ENCODE data around the gene NLRP6.
A peak's percentile ranks its signal among the peaks of the same experiment; 100 is the strongest.
"Not testable (repeated sequence)": the region's sequence is repeated elsewhere in the genome, so short reads cannot be mapped to it uniquely, and the experiment has no call there.

NLRP6 gene

DNA sequence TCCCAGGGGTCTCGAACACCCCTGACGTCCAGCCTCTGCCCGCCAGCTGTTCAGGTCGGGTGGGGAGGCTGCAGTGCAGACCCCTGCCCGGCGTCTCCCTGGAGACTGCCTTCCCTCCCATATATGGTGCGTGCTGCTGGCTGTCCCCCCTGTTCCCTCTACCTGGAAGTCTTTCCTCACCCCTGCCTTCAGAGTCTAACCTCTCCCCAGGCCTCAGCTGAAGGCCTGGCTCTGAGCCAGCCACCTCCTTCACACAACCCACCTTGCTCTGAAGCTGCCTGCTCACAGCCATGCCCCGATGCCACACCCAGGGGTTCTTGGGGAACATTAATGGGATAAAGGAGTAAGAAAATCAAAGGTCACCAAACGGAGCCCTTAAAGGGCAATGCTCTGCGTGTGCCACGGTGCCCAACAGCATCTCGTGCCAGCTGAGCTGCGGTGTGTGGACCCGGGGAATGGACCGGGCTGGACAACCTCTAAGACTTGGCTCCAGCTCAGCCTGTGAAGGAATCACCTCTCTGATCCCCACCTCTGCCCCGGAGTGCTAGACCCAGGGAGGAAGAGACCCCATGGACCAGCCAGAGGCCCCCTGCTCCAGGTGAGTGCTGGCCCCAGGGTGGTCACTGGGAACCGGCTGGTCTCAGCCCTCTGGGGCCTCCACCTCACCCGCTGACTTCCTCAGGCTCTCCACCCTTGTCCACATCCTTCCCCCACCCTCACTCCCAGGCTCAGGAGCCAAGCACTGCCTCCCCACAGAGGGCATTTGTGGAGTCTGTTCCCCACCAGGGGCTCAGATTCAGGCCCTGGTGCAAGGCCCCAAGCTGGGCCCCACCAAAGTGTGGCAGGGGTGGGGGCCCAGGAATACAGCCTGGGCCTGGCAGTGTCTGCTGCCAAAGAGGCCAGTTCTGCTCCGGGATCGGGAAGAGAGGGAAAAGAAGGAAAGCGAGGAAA lies at the start of gene NLRP6:
Gene NLRP6 (plus strand): TSS at position 407 of the 951 bp plus-strand sequence. CDS start 163 bp downstream, at position 570.
- DNase-seq: no peak

DNA sequence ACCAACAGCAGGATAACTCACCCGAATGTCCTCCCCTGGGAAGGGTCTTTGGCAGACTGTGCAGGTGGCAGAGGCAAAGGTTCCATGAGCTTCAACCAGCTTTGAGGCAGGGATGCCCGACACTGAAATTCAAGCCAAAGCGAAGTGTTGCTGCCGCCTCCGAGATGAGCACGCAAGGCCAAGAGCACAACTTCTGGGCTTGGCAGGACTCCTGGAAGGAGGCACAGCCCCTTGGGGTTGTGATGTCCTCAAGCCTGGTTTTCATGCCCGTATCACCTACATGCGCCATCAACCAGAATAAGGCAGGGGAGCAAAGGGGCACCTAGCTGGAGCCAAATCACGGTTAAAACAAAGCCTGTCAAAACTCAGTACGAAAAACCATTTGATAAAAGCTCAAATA lies 47.8 kb upstream of the NLRP6 start:
- no peak for DNase-seq

DNA sequence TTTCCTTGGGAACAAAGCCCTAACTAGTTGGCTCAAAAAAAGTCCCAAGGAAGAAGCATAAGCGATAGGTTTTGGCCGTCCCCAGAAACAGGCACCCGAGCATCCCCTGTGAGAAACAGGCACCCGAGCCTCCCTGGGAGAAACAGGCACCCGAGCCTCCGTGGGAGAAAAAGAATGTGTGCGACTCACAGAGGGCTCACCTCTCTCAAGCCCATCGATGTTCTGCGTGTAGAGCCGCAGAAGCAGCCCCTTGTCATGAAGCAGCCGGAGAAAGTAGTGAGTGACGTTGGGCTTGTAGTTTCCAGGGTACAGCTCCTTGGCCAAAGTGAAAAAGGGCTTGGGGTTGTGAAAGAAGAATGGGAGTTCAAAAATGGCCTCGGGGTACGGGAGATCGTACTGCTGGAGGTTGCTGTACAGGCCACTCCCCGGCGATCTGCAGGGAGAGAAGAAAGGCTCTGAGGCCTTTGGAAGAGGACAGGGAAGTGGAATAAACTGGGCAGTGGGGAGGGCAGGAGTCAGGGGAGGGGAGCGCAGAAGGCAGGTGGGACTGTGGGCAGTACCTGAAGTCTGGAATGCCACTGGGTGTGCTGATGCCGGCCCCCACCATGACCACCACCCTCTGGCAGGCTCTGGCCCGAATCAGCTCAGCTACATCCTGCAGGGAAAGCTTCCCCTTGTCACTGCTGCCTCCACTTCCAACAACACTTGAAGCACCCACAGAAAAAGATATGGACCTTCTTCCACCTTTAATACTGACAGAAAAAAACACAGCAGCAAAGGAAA lies 45.2 kb upstream of the NLRP6 start:
- DNase-seq: no peak

DNA sequence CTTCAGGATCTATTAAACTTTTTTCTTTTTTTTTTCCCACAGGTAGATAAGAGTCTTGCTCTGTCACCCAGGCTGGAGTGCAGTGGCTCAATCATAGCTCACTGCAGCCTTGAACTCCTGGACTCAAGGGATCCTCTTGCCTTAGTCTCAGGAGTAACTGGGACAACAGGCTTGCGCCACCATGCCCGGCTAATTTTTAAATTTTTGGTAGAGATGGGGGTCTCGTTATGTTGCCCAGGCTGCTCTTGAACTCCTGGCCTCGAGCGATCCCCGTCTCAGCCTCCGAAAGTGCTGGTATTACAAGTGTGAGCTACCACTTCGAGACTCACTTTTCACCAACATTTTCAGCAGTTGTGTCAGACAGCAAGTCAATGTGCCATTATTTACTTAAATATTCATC lies 43.0 kb upstream of the NLRP6 start:
- no peak for DNase-seq

DNA sequence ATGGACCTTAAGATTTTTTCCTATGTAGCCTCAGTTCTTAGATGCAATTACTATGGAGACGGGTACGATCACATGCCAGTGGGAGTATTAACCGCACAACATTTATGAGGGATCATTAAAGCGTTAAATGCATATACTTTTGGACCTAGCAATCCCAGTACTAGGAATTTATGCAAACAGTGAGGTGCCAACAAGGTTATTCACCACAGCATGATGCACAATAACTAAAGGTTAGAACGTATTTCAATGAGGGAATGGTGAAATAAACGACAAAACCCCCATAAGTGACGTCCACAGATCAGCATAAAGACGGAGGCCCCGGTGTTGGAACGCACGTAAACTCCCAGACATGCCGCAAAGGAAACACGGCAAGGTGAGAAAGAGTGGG lies 42.6 kb upstream of the NLRP6 start:
- no peak for DNase-seq

DNA sequence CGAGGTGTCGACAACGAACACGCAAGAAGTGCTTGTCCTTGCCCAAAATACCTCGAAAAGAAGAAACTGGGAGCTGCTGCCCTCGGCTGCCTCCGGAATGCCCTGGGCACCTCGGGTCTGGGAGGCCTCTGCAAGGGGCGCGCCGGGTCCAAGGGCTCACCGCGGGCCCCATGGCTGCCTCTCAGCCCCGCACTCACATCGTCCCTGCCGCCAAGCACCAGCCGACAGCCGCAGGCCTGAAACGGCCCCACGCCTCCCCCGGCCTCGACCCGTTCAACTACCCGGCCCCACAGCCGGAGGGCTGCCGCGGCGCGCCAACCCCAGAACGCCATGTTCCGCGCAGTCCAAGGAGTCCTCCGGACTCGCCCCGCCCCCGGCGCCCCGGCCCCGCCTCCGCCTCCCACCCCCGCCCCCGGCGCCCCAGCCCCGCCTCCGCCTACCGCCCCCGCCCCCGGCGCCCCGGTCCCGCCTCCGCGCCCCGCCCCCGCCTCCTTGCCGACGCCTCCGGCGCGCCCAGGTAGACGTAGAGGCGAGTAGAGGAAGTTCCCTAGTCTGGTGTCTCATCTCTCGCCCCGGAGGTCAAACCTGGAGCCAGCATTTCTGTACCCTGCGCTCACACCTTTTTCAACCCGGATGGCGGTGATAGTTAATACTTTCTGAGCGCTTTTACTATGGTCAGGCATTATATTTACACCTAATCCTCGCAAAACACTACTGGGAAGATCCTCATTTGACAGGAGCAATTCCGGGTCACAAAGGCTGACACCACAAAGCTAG lies 42.0 kb upstream of the NLRP6 start, which contains the start of gene SIRT3:
Gene SIRT3 (minus strand): TSS at position 346 of the 777 bp plus-strand sequence. CDS start 14 bp downstream, at position 332.
- DNase-seq: peak; percentile 15

DNA sequence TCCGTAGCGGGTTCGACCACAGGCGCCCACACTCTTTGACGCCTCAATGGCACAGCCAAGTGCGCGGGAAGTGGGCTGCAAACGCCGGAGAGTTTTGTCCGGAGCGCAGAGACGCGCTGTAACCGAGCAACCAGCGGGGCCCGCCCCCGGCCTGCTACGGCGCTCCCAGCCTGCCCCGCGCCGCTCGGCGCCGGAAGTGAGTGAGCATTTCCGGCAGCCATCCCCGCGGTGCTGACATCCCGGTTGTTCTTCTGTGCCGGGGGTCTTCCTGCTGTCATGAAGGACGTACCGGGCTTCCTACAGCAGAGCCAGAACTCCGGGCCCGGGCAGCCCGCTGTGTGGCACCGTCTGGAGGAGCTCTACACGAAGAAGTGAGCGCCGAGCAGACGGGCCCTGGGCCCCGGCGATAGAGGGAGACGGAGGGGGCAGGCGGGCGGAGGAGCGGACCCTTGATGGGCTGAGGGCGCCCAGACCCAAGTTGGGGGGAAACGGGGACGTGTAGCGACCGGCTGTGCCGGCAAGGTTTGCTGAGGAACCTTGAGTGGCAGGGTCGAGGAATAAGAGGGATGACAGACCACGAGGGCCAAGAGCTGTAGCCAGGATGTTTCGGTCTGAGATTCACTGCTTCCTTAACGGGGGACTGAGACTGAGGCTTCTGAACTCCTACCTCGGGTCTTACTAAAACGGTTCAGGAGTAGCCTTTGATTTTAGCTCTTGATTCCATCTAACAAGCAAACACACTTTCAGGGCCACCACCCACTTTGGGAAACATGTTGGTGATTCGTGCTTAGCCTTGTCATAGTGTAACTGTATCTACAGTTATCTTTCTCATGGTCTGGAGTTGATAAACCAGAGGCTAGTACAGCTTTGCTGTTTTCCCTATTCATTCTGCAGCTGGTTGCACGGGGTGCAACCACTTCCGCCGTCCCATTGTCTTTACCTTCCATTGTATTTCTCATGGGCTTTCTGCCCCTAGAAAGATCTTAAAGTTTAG lies 41.1 kb upstream of the NLRP6 start, which contains the start of gene PSMD13:
Gene PSMD13 (plus strand): TSS at position 203 of the 994 bp plus-strand sequence. CDS start 74 bp downstream, at position 277.
- DNase-seq: no peak

DNA sequence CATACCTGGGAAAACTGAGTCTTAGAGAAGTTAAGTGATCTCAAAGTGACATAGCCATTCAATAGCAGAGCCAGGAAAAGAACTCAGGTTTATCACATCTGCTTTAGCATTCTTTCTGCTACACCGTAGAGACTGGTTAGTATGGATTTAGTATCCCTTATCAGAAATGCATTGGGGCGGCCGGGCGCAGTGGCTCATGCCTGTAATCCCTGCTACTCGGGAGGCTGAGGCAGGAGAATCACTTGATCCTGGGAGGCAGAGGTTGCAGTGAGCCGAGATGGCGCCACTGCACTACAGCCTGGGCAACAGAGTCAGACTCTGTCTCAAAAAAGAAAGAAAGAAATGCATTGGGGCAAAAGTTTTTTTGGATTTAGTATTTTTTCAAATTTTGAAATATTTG lies 39.9 kb upstream of the NLRP6 start:
- DNase-seq: not testable (repeated sequence)

DNA sequence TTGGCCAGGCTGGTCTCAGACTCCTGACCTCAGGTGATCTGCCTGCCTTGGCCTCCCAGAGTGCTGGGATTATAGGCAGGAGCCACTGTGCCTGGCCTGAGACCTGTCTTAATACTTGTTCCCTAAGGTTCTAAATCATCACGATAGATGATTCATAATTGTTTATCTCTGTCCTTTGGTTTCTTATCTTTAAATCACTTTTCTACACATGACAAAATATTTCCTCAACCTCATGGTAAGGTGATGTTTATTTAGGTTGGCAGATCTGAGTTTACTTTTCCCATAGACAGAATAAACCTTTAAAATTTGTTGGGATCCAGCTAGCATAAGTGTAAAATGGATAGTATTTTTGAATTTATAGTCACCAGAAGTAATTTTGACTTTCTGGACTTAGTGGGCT lies 37.9 kb upstream of the NLRP6 start:
- no peak for DNase-seq

DNA sequence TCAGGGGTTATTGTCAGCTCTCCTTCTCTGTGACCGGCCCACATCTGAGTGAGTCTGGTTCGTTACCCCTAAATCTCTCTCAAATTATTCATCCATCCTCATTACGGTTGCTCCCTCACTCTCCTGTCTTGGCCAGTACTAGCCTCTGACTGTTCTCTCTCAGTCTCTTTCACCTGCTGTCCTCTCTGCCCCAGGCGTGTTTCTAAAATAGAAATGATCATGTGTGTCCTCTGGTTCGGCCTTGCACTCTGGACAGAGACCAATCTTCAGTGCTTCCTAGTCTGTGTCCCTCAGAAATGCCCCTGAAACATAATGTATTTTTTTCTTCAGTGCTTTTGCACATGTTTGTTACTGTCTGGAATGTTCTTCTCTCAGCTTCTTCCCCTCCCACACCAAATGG lies 36.6 kb upstream of the NLRP6 start:
- DNase-seq: no peak

DNA sequence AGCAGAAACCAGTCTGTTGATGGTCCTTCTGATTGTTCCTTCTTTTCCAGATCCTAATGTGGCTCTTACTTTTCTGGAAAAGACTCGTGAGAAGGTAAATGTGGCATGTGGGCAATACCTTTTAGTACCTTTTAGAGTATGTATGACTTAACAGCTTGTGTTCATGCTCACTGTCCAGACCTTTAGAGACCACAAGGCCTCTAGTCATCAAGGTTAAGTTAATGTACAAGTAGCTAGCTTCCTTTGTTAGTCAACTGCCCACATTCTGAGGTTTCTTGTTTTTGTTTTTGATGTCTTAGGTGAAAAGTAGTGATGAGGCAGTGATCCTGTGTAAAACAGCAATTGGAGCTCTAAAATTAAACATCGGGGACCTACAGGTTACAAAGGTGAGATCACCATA lies 33.8 kb upstream of the NLRP6 start:
- DNase-seq: no peak

DNA sequence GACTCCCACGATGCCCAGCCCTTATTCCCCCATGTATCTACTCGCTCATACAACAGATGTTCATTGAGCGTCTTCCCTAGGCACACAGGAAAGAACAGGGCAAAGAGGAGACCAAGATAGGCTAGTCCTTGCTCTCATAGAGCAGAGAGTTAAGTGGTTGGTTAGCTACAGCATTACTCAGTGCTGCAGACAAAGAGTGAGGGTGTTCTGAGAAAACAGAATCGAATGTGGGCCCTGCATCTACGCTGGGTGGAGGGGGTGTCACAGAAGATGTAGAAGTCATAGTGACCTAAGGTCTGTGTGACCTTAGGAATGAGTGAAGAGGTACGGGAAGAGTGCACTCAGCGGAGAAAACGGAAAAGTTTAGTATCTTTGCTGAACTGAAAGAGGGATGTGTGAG lies 29.1 kb upstream of the NLRP6 start:
- DNase-seq: no peak

DNA sequence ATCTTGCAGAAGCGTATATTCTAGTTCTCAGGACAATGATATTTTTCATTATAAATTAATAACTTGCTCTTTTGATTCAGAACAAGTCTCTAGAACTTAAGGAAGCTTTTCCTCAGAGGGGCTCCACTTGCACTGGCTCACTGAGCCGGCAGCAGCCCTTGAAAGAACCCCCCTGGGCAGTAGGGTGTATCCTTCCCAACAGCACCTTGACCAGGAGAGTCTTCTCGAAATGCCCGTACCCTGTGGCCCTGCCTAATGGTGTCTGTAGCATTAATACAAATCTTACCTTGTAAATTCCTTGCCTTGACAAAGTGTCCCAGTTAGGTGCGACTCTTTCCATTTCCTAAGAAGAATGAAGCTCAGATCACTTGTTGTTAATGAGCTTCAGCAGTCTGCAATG lies 27.9 kb upstream of the NLRP6 start:
- DNase-seq: no peak

DNA sequence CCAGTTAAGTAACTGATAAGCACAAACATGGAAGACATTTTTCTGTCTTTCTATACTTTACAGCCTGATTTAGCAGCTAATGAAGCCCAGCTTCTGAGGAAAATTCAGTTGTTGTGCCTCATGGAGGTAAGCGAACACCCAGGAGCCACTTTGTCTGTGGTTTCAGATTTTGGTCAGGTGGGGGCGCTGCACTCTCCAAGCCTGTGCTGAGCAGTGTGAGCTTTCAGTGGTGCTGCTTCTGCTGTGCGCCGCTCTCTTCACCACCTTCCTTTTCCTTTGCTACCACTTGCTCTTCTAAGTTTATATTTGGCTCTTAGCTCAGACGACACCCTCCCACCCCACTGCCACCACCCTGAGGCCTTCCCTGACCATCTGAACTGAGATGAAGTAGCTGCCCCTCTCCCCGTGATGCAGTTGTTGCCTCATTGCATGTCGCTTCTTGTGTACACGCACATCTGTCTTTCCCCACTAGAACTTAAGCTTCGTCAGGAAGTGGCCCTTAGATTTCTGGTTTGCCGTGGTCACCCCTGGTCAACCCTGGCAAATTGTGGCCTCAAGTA lies 27.4 kb upstream of the NLRP6 start:
- DNase-seq: no peak

DNA sequence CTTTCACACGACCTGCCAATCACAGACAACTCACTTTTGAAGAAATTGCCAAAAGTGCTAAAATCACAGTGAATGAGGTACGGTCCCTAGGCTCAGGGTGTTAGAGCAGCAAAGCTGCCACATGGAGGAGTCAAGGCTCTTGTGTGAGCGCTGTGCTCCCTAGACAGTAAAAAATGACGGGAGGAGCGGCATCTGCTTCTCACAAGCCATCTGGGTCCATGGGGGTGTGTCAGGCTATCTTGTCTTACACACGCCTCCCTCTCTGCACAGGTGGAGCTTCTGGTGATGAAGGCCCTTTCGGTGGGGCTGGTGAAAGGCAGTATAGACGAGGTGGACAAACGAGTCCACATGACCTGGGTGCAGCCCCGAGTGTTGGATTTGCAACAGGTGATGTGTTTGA lies 26.7 kb upstream of the NLRP6 start:
- DNase-seq: no peak

DNA sequence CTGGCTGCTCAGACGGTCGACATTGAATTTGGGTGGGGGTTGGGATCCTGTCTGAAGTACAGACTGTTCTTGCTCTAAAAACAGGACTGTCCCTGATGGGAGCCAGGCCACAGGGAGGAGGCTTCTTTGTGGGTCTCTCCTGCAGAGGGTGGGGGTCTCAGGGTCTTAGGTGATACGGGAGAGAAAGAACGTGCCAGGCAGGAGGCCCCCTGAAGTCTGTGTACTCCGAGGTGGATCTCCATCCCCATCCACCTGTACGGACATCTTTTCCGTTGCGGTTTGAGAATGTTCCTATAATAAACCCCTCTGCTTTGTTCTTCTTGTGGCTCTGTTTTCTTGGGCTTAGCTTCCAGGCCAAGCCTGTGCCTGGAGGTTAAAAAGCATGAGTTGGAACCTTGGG lies 25.5 kb upstream of the NLRP6 start:
- no peak for DNase-seq

DNA sequence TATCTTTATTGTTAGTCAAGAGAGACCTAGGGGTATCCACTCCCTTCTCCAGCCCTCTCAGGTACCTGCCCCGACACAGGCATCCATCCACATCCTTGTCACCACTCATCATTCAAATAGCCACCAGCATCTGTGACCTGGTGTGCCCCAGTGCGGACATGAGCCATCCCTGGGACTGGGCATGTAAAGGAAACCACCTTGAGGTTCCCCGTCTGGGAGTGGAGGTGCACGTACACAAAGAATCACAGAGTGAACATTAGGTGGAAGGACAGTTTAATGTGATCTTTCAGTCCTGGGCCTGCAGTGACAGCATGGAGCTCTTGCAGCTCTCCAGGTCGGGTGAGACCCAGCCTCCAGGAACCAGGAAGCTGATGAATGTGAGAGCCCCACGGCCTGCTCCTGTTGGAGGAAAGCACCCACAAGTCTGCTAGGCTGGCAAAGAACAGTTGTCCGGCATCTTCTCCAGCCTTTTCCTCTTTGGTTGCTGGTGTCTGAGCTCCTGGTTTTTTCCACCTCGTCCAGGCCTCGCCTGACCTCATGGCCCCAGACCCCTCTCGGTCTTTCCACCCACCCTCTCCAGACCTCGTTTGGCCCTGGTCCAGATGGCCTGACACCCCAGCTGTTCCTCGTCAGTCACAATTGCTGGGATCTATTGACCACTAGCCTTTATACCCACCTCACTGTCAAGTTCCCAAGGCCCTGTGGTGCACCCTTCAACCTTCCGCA lies 24.9 kb upstream of the NLRP6 start:
- DNase-seq: no peak

DNA sequence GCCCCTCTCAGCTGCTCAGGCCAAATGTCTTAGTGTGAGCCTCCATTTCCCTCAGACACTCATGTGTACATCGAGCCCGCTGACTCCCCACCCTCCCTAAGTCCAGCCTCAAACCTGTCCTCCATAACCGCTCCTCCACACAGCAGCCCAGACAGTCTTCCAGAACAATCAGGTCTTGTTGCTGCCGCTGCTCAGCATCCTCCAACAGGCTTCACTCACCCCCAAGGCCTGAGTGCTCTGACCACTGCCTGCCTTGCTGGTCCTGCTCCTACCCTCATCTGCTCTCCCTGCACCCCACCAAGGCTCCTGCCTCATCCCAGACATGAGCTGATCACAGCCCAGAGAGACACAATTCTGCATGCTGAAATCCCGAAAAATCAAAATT lies 24.3 kb upstream of the NLRP6 start:
- DNase-seq: no peak

DNA sequence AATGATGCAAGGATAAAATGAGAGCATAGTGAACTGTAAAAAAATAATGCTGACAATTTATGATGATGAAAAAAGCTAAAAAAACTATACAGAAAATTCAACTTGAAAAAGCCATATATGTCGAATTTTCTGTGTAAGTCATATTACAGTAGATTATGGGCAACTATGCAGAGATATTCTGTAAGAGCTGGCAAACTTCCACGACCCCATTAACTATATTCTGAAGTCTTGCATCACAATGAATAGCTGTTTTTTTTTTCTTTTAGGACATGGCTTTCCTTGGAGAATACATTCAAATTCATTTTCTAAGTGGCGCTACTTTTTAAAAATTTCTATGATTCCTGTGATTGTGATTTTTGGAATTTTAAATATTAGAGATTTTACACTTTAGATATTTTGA lies 23.0 kb upstream of the NLRP6 start:
- no peak for DNase-seq

DNA sequence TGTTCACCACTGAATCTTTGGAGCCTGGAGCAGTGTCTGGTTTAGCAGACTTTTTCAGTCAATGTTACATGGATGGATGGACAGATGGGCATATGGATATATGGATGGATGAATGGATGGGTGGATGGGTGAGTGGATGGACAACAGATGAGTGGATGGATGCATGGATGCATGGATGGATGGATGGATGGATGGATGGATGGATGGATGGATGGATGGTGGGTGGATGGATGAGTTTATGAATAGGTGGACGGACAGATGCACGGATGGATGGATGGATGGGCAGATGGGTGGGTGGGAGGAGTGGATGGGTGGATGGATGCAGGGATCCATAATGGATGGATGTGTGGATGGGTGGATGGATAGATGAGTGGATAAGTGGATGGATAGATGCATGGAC lies 22.4 kb upstream of the NLRP6 start:
- DNase-seq: no peak

Measured in NCI-H1417 treated with DMSO at 0.1 percent for 48 hours (cell line).